HepG2 (cell line): ENCODE results near the gene LRP1B. TPM values are rescaled to one million over a fixed set of nuclear protein-coding genes. Genes with fewer than 3 reads are reported as not detected.

Experiments
- ATAC-seq: fragments of 200-7000 bp; cut with Tn5 transposase; 3 replicates; pipeline ENCODE4 v1.9.1; 2020; ENCODE audit warnings: mild to moderate bottlenecking, moderate library complexity
- BruUV-seq: library from RNA; stranded (reverse); fragments of 400-500 nt; replicated peaks from 2 replicates; lab custom pipeline; 2021; lab: Mats Ljungman, UMichigan
- CTCF ChIA-PET: fragments of 300-600 bp; formaldehyde crosslinking; extraction: SDS; loops from one replicate; lab custom pipeline; 2021; ENCODE audit warnings: low total read pairs, inconsistent platforms, low intra/inter-chr PET ratio; lab: Yijun Ruan, JAX
- POLR2A ChIA-PET: fragments of 350-600 bp; sonication (Branson Sonifier 250); formaldehyde crosslinking; loops from one replicate; lab custom pipeline; 2020; ENCODE audit warnings: antibody characterized with exemption, inconsistent platforms; lab: Yijun Ruan, JAX
- DNase-seq: peaks from one replicate; pipeline ENCODE4 v3.0.0-alpha.2; 2015; ENCODE audit warnings: low spot score
- FAIRE-seq: peaks from 3 replicates; lab custom pipeline; 2011; peaks lifted over from hg19 to GRCh38; lab: Jason Lieb, UNC
- H2AFZ ChIP-seq: one replicate; pipeline ENCODE4 v1.6.1; 2011; ENCODE audit warnings: low read length, inconsistent platforms
- H3K27ac ChIP-seq: fragments of 300-600 bp; 3 replicates; pipeline ENCODE4 v1.8.0; 2011; ENCODE audit warnings: mixed run types, mild to moderate bottlenecking, mixed read lengths, low read length, inconsistent platforms; ENCODE audit not compliant: insufficient read depth; ENCODE audit errors: extremely low read length
- H3K27me3 ChIP-seq, 2 experiments: fragments of 200-600 bp in 1 of 2; 2 replicates in 1 of 2; 3 replicates in 1 of 2; pipeline versions ENCODE4 v1.6.0 to v1.8.0; 2011; ENCODE audit warnings: low read length in 2 of 2, mild to moderate bottlenecking in 2 of 2, moderate library complexity in 2 of 2, inconsistent platforms in 1 of 2; ENCODE audit not compliant: insufficient read depth in 2 of 2, control insufficient read depth in 1 of 2
- H3K36me3 ChIP-seq, 2 experiments: fragments of 200-600 bp in 1 of 2; replicated peaks in 1 of 2; 2 replicates in 1 of 2; 3 replicates in 1 of 2; pipeline versions ENCODE4 v1.5.1 to v1.8.0; 2011; ENCODE audit warnings: low read length in 2 of 2, inconsistent platforms in 1 of 2; ENCODE audit not compliant: insufficient read depth in 2 of 2, control insufficient read depth in 1 of 2
- H3K4me1 ChIP-seq: 2 replicates; pipeline ENCODE4 v1.5.1; 2012; ENCODE audit warnings: low read length, inconsistent platforms; ENCODE audit not compliant: insufficient read depth
- H3K4me2 ChIP-seq: 2 replicates; pipeline ENCODE4 v1.6.0; 2011; ENCODE audit warnings: low read depth, low read length, inconsistent platforms
- H3K4me3 ChIP-seq, 3 experiments: fragments of 200-600 bp in 1 of 3; sonication (generic), shearing (Covaris generic) in 1 of 3; replicated peaks in 1 of 3; 2 replicates each; pipeline ENCODE4 v1.5.1; 2011 to 2016; ENCODE audit warnings: low read length in 3 of 3, inconsistent platforms in 2 of 3, low read depth in 2 of 3, mild to moderate bottlenecking in 2 of 3, control low read depth in 1 of 3, mixed read lengths in 1 of 3; ENCODE audit not compliant: insufficient read depth in 1 of 3
- H3K79me2 ChIP-seq: one replicate; pipeline ENCODE4 v1.6.1; 2011; ENCODE audit warnings: low read length, inconsistent platforms; ENCODE audit not compliant: insufficient read depth
- H3K9ac ChIP-seq: 2 replicates; pipeline ENCODE4 v1.6.0; 2011; ENCODE audit warnings: mild to moderate bottlenecking, low read depth, low read length, inconsistent platforms; ENCODE audit not compliant: insufficient read depth
- H3K9me3 ChIP-seq: 2 replicates; pipeline ENCODE4 v1.5.1; 2012; ENCODE audit warnings: mild to moderate bottlenecking, low read length
- H4K20me1 ChIP-seq: 2 replicates; pipeline ENCODE4 v1.6.0; 2011; ENCODE audit warnings: inconsistent platforms, mild to moderate bottlenecking, low read length, moderate library complexity; ENCODE audit not compliant: insufficient read depth
- BCL6 ChIP-seq: IDR thresholded peaks from 2 replicates; pipeline ENCODE4 v1.6.1; 2016; ENCODE audit warnings: missing genetic modification reagents, missing compliant biosample characterization
- CBX2 ChIP-seq, 2 experiments: fragments of 200-600 bp in 1 of 2; sonication (generic); formaldehyde crosslinking in 1 of 2; IDR thresholded peaks; 2 replicates each; pipeline versions ENCODE4 v1.7.0 to v1.8.1; 2018 to 2022; ENCODE audit warnings: low read depth in 2 of 2, low read length in 1 of 2, mild to moderate bottlenecking in 1 of 2, missing genetic modification reagents in 1 of 2
- CEBPB ChIP-seq: IDR thresholded peaks from 2 replicates; pipeline ENCODE4 v1.6.1; 2011; ENCODE audit warnings: low read depth, low read length, improper control_type of control experiment, borderline replicate concordance
- DNMT3B ChIP-seq: conservative IDR thresholded peaks from 2 replicates; pipeline ENCODE4 v1.6.1; 2016; ENCODE audit warnings: missing biosample characterization, control low read depth
- IRF1 ChIP-seq: sonication (generic); formaldehyde crosslinking; IDR thresholded peaks from 2 replicates; pipeline ENCODE4 v1.4.0; 2020; ENCODE audit warnings: low read depth, mild to moderate bottlenecking, missing genetic modification reagents
- IRF9 ChIP-seq: sonication (generic); formaldehyde crosslinking; IDR thresholded peaks from 2 replicates; pipeline ENCODE4 v1.8.0; 2022; ENCODE audit warnings: missing genetic modification reagents, mild to moderate bottlenecking, borderline replicate concordance
- MXI1 ChIP-seq: IDR thresholded peaks from 3 replicates; pipeline ENCODE4 v1.6.1; 2012; ENCODE audit warnings: low read depth, low read length, inconsistent platforms, borderline replicate concordance
- NFE2 ChIP-seq: sonication (generic); formaldehyde crosslinking; IDR thresholded peaks from 2 replicates; pipeline ENCODE4 v1.4.0; 2020; ENCODE audit warnings: missing genetic modification reagents
- STAG1 ChIP-seq: sonication (generic); formaldehyde crosslinking; IDR thresholded peaks from 2 replicates; pipeline ENCODE4 v1.4.0; 2020; ENCODE audit warnings: missing genetic modification reagents
- TBP ChIP-seq: sonication (generic); formaldehyde crosslinking; IDR thresholded peaks from 2 replicates; pipeline ENCODE4 v1.5.0; 2020; ENCODE audit warnings: missing genetic modification reagents
- ZBTB44 ChIP-seq: sonication (generic); formaldehyde crosslinking; IDR thresholded peaks from 2 replicates; pipeline ENCODE4 v1.4.0; 2020; ENCODE audit warnings: missing genetic modification reagents
- ZNF230 ChIP-seq: sonication (generic); formaldehyde crosslinking; IDR thresholded peaks from 2 replicates; pipeline ENCODE4 v1.4.0; 2020; ENCODE audit warnings: mild to moderate bottlenecking, missing genetic modification reagents
- ZNF350 ChIP-seq: sonication (generic); formaldehyde crosslinking; IDR thresholded peaks from 2 replicates; pipeline ENCODE4 v1.4.0; 2020; ENCODE audit warnings: mild to moderate bottlenecking, low read depth, missing genetic modification reagents, borderline replicate concordance
- ZZZ3 ChIP-seq: sonication (generic); formaldehyde crosslinking; IDR thresholded peaks from 2 replicates; pipeline ENCODE4 v1.4.0; 2020; ENCODE audit warnings: missing genetic modification reagents, mild to moderate bottlenecking, borderline replicate concordance
- WGBS: methylation state at CpG from one replicate; pipeline ENCODE4 v1.1.6; 2017; ENCODE audit warnings: low lambda C conversion rate; 5-methylcytosine and 5-hydroxymethylcytosine counted together
- in situ Hi-C: cut with HindIII; loops from 2 replicates; pipeline ENCODE4 v1.10.0; 2017; ENCODE audit warnings: low pct_unique_long_range_greater_than_20kb; ENCODE audit not compliant: extremely low pct_ligation_motif_present
- intact Hi-C: fragments of 100-400 bp; cut with micrococcal nuclease; formaldehyde crosslinking; loops from one replicate; pipeline ENCODE4 v1.10.0; 2022; ENCODE audit not compliant: unreplicated experiment
- polyA plus RNA-seq, 8 experiments: library from polyadenylated mRNA; depleted of rRNA in 3 of 8; stranded (reverse) in 7 of 8; unstranded in 1 of 8; fragments of >200 nt; fragmentation: Illumina TruSeq in 4 of 8; extraction: Trizol in 4 of 8; gene quantifications; 2 replicates each; pipeline versions ENCODE4 v1.2.1 to v1.2.3, GENCODE V29; 2011 to 2016; ENCODE audit warnings: low read depth in 4 of 8, missing spikeins in 1 of 8, mixed read lengths in 1 of 8; ENCODE audit not compliant: insufficient read depth in 1 of 8
- total RNA-seq, 5 experiments: library from RNA; depleted of rRNA; stranded (reverse); fragments of >200 nt; fragmentation: Illumina TruSeq; extraction: Trizol; gene quantifications; 2 replicates each; pipeline ENCODE4 v1.2.3, GENCODE V29; 2016; ENCODE audit warnings: low read depth in 1 of 5

LRP1B gene
- total and polyA plus RNA-seq, 2 of the 13 experiments (the other 11 are each of a cell fraction or from before 2014, with no cell fraction given) = 0.04 TPM; not detected in 1

- TF ChIP-seq DNMT3B (CRISPR knock-in tag) (no peak), ZNF230 (CRISPR knock-in tag) (no peak)
- TF ChIP-seq, all 625 proteins: peak for 7
Measured at GRCh38 chr2:140696449-140696848, 1434.4 kb downstream of the LRP1B start (continued).

- intact Hi-C loops (no loop called here), in situ Hi-C loops (no loop called here)
- ATAC-seq (peak; percentile 42; the same call in 2 of the 3 replicates), FAIRE-seq (no peak), DNase-seq (peak; percentile 2)
- Histone ChIP-seq H3K27me3 (no peaks in the 10 kb centered on the region), H3K9ac (no peak overlapping the region), H3K4me3 (no peak overlapping the region), H3K27ac (no peak overlapping the region), H3K79me2 (no peaks in the 10 kb centered on the region), H3K36me3 (no peaks in the 10 kb centered on the region), H3K4me1 (no peaks in the 10 kb centered on the region), H2AFZ (no peak overlapping the region), H4K20me1 (no peaks in the 10 kb centered on the region), H3K9me3 (no peaks in the 10 kb centered on the region), H3K4me2 (no peak overlapping the region)
- TF ChIP-seq IRF1 (CRISPR knock-in tag) = no peak
- no peak for TF ChIP-seq STAG1
- no peak for TF ChIP-seq ZNF350 (CRISPR knock-in tag)
- no peak for TF ChIP-seq BCL6 (CRISPR knock-in tag)
- no peak for TF ChIP-seq IRF9 (CRISPR knock-in tag)
- no peak for TF ChIP-seq MXI1
- no peak for TF ChIP-seq ZBTB44
- no peak for TF ChIP-seq CEBPB
- TF ChIP-seq ZZZ3 (CRISPR knock-in tag) = no peak
- TF ChIP-seq CBX2 (IDR thresholded peaks at IDR 0.05; ENCODE audit: low read depth, low read length) = no peak
- no peak for TF ChIP-seq CBX2 (CRISPR knock-in tag; IDR thresholded peaks at IDR 0.05; ENCODE audit: low read depth)
- no peak for TF ChIP-seq TBP (CRISPR knock-in tag)
- TF ChIP-seq NFE2 (CRISPR knock-in tag) = no peak
- no TSS peak for BruUV-seq
- ChIA-PET CTCF (no interaction called here), POLR2A (no interaction called here)
- WGBS = 0% methylated on average over 1 of the region's 1 CpG
Measured at GRCh38 chr2:140695155-140695554, 1435.7 kb downstream of the LRP1B start.
